KMS-11 (cell line): Measurements from ENCODE around the gene DHX30.

Source experiments
- H2AFZ ChIP-seq: fragments of 200-600 bp; sonication (generic); 2 replicates; pipeline ENCODE4 v1.6.1; 2016; ENCODE audit warnings: antibody characterized with exemption, mixed run types, low read depth
- H3K27ac ChIP-seq: fragments of 200-600 bp; sonication (generic); 2 replicates; pipeline ENCODE4 v1.6.1; 2016; ENCODE audit warnings: mild to moderate bottlenecking, mixed run types
- H3K27me3 ChIP-seq: fragments of 200-600 bp; sonication (generic); 2 replicates; pipeline ENCODE4 v1.6.1; 2017; ENCODE audit warnings: mild to moderate bottlenecking, low read depth, mixed run types, moderate library complexity; ENCODE audit not compliant: insufficient read depth
- H3K36me3 ChIP-seq: fragments of 200-600 bp; sonication (generic); 2 replicates; pipeline ENCODE4 v1.6.1; 2017; ENCODE audit warnings: mild to moderate bottlenecking, mixed run types; ENCODE audit not compliant: insufficient read depth
- H3K4me1 ChIP-seq: fragments of 200-600 bp; sonication (generic); 2 replicates; pipeline ENCODE4 v1.6.1; 2016; ENCODE audit warnings: mild to moderate bottlenecking, low read depth, mixed run types; ENCODE audit not compliant: poor library complexity, severe bottlenecking
- H3K4me2 ChIP-seq: fragments of 200-600 bp; sonication (generic); 2 replicates; pipeline ENCODE4 v1.7.0; 2016; ENCODE audit warnings: mild to moderate bottlenecking, mixed run types
- H3K4me3 ChIP-seq: fragments of 200-600 bp; sonication (generic); IDR thresholded peaks from 2 replicates; pipeline ENCODE4 v1.6.1; 2017; ENCODE audit warnings: low read depth, low read length, mixed read lengths; ENCODE audit not compliant: insufficient read depth
- H3K79me2 ChIP-seq: fragments of 200-600 bp; sonication (generic); 2 replicates; pipeline ENCODE4 v1.6.1; 2016; ENCODE audit warnings: low read depth, mixed run types; ENCODE audit not compliant: insufficient read depth
- H3K9ac ChIP-seq: fragments of 200-600 bp; sonication (generic); 2 replicates; pipeline ENCODE4 v1.6.1; 2016; ENCODE audit warnings: mild to moderate bottlenecking, mixed run types
- H4K20me1 ChIP-seq: fragments of 200-600 bp; sonication (generic); 2 replicates; pipeline ENCODE4 v1.6.1; 2016; ENCODE audit warnings: mild to moderate bottlenecking, mixed run types; ENCODE audit not compliant: insufficient read depth
- TF ChIP-seq, protein P1 (sequence below): fragments of 200-600 bp; sonication (generic); conservative IDR thresholded peaks from 2 replicates; pipeline ENCODE4 v1.6.1; 2017; ENCODE audit warnings: low read depth, mild to moderate bottlenecking, antibody characterized with exemption, low read length, moderate library complexity, mixed read lengths

The DHX30 gene

DNA sequence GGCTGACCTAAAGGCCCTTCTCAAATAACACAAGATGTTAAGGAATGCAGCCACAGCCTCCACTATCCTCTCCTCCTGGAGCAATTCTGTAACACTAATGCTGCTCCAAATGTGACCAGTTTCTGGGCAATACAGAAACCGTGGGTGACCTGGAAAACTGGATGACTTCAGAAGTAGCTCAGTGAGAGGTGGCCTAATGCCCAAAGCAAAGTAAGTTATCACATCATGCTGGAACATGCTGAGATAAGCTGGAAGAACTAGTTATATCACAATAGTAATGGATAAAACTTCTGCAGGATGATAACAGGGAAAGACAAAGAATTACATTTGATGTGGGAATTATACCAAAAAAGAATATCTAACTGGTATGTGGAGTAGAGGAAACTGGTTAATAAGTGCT, 72.0 kb downstream of the DHX30 start:
- no peak overlapping the region for H3K27ac ChIP-seq
- H2AFZ ChIP-seq: no peak overlapping the region
- no peak overlapping the region for H3K9ac ChIP-seq
- H3K27me3 ChIP-seq: no peaks in the 10 kb centered on the region
- no peak overlapping the region for H3K4me3 ChIP-seq
- H3K4me1 ChIP-seq: no peaks in the 10 kb centered on the region
- no peak overlapping the region for H3K4me2 ChIP-seq
- TF ChIP-seq, protein P1, sequence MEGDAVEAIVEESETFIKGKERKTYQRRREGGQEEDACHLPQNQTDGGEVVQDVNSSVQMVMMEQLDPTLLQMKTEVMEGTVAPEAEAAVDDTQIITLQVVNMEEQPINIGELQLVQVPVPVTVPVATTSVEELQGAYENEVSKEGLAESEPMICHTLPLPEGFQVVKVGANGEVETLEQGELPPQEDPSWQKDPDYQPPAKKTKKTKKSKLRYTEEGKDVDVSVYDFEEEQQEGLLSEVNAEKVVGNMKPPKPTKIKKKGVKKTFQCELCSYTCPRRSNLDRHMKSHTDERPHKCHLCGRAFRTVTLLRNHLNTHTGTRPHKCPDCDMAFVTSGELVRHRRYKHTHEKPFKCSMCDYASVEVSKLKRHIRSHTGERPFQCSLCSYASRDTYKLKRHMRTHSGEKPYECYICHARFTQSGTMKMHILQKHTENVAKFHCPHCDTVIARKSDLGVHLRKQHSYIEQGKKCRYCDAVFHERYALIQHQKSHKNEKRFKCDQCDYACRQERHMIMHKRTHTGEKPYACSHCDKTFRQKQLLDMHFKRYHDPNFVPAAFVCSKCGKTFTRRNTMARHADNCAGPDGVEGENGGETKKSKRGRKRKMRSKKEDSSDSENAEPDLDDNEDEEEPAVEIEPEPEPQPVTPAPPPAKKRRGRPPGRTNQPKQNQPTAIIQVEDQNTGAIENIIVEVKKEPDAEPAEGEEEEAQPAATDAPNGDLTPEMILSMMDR: no peak
- H3K79me2 ChIP-seq: no peaks in the 10 kb centered on the region
- H4K20me1 ChIP-seq: no peaks in the 10 kb centered on the region
- no peaks in the 10 kb centered on the region; the same call in 1 of the 2 replicates for H3K36me3 ChIP-seq

DNA sequence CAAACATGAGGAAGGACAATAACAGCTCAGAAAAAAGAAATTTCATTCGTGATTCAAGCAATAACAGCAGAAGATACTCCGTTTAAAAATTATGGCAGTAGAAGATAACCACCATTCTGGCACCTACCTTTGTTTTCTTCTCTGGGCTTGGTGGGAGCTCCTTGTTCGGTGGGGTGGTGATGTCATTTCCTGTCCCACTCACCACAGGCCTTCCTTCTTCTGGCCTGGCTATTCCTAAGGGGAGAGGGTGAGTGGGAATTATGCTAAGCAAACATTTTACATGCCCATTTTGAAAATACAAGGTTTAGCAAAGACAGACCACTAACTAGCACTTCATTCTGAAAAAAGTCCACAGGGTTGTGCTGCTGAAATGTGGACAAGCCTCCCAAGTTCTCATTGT, 74.4 kb downstream of the DHX30 start:
- Histone ChIP-seq H3K36me3 (no peaks in the 10 kb centered on the region; the same call in 1 of the 2 replicates), H4K20me1 (no peaks in the 10 kb centered on the region), H3K79me2 (no peaks in the 10 kb centered on the region), H3K4me3 (no peak overlapping the region), H3K27me3 (no peaks in the 10 kb centered on the region), H2AFZ (no peak overlapping the region), H3K27ac (no peak overlapping the region), H3K4me2 (no peak overlapping the region), H3K4me1 (no peaks in the 10 kb centered on the region), H3K9ac (no peak overlapping the region)
- TF ChIP-seq, protein P1: no peak

- no peaks in the 10 kb centered on the region for H3K4me1 ChIP-seq
- H3K4me3 ChIP-seq: no peak overlapping the region
- no peak overlapping the region for H3K9ac ChIP-seq
- TF ChIP-seq, protein P1: no peak
- H2AFZ ChIP-seq: no peak overlapping the region
- no peak overlapping the region for H3K4me2 ChIP-seq
- H3K27me3 ChIP-seq: no peaks in the 10 kb centered on the region
- no peaks in the 10 kb centered on the region; the same call in 1 of the 2 replicates for H3K36me3 ChIP-seq
- H3K79me2 ChIP-seq: no peaks in the 10 kb centered on the region
- H3K27ac ChIP-seq: no peak overlapping the region
- no peaks in the 10 kb centered on the region for H4K20me1 ChIP-seq
Measured at GRCh38 chr3:47877719-47878118, 74.8 kb downstream of the DHX30 start.

- Histone ChIP-seq H3K27me3 (no peaks in the 10 kb centered on the region), H3K79me2 (no peaks in the 10 kb centered on the region), H4K20me1 (no peaks in the 10 kb centered on the region), H3K4me1 (no peaks in the 10 kb centered on the region), H3K4me2 (no peak overlapping the region), H3K36me3 (no peaks in the 10 kb centered on the region), H3K4me3 (no peak overlapping the region), H3K9ac (no peak overlapping the region), H2AFZ (no peak overlapping the region), H3K27ac (no peak overlapping the region)
- TF ChIP-seq, protein P1: no peak
Measured at GRCh38 chr3:47882338-47882737, 79.4 kb downstream of the DHX30 start.

GRCh38 chr3:47884603-47885002, 81.7 kb downstream of the DHX30 start:
- H3K4me3 ChIP-seq: no peak overlapping the region
- H3K4me2 ChIP-seq: no peak overlapping the region
- no peaks in the 10 kb centered on the region for H3K27me3 ChIP-seq
- no peak overlapping the region for H3K9ac ChIP-seq
- no peaks in the 10 kb centered on the region for H4K20me1 ChIP-seq
- H3K79me2 ChIP-seq: no peaks in the 10 kb centered on the region
- TF ChIP-seq, protein P1: no peak
- no peak overlapping the region for H3K27ac ChIP-seq
- H3K4me1 ChIP-seq: no peaks in the 10 kb centered on the region
- H3K36me3 ChIP-seq: no peaks in the 10 kb centered on the region
- H2AFZ ChIP-seq: no peak overlapping the region
